Gastroesophageal sphincter (tissue), 3 donors: Measurements from ENCODE around the gene SLC6A12.

Experiments used
- POLR2A ChIP-seq, 2 donors: fragments of 450-650 bp; IDR thresholded peaks; one replicate each; pipeline ENCODE4 v1.6.1; 2017; ENCODE audit warnings: antibody characterized with exemption in 2 of 2, mild to moderate bottlenecking in 2 of 2, moderate library complexity in 1 of 2
- POLR2AphosphoS5 ChIP-seq: sonication (generic); formaldehyde crosslinking; IDR thresholded peaks from one replicate; pipeline ENCODE4 v1.6.1; 2017; ENCODE audit warnings: antibody characterized with exemption
- TF ChIP-seq, protein P1 (sequence below), 4 experiments: fragments of 200-600 bp in 2 of 4; fragments of 450-650 bp in 2 of 4; sonication (generic) in 1 of 4; IDR thresholded peaks; one replicate each; pipeline ENCODE4 v1.5.1; 2017 to 2019; ENCODE audit warnings: antibody characterized with exemption in 4 of 4, mild to moderate bottlenecking in 2 of 4, moderate library complexity in 2 of 4

- TF ChIP-seq, protein P1, sequence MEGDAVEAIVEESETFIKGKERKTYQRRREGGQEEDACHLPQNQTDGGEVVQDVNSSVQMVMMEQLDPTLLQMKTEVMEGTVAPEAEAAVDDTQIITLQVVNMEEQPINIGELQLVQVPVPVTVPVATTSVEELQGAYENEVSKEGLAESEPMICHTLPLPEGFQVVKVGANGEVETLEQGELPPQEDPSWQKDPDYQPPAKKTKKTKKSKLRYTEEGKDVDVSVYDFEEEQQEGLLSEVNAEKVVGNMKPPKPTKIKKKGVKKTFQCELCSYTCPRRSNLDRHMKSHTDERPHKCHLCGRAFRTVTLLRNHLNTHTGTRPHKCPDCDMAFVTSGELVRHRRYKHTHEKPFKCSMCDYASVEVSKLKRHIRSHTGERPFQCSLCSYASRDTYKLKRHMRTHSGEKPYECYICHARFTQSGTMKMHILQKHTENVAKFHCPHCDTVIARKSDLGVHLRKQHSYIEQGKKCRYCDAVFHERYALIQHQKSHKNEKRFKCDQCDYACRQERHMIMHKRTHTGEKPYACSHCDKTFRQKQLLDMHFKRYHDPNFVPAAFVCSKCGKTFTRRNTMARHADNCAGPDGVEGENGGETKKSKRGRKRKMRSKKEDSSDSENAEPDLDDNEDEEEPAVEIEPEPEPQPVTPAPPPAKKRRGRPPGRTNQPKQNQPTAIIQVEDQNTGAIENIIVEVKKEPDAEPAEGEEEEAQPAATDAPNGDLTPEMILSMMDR (IDR thresholded peaks at IDR 0.05), result no peak
- TF ChIP-seq POLR2A (IDR thresholded peaks at IDR 0.05) (no peak), POLR2AphosphoS5 (no peak)
These were observed 54.7 kb downstream of the SLC6A12 start for GRCh38 chr12:159156-159782.
